HEK293 (cell line): ENCODE data around the gene SAMD4B.
A peak's percentile ranks its signal among the peaks of the same experiment; 100 is the strongest.

ENCODE experiments used
- GFI1B ChIP-seq: fragments of 450-650 bp; formaldehyde crosslinking; IDR thresholded peaks from 2 replicates; pipeline ENCODE4 v1.5.1; 2016; ENCODE audit warnings: missing biosample characterization, missing genetic modification characterization
- HOXD13 ChIP-seq: sonication (generic); formaldehyde crosslinking; IDR thresholded peaks from 2 replicates; pipeline ENCODE4 v1.8.0; 2022; ENCODE audit warnings: missing genetic modification reagents, borderline replicate concordance
- KLF10 ChIP-seq: fragments of 450-650 bp; IDR thresholded peaks from 2 replicates; pipeline ENCODE4 v1.5.1; 2018; ENCODE audit warnings: missing biosample characterization, mild to moderate bottlenecking, missing genetic modification characterization
- TCF7L2 ChIP-seq: IDR thresholded peaks from 2 replicates; pipeline ENCODE4 v1.6.1; 2011; ENCODE audit warnings: low read depth, mild to moderate bottlenecking, inconsistent platforms, low read length, moderate library complexity, borderline replicate concordance
- YY1 ChIP-seq: fragments of 450-650 bp; formaldehyde crosslinking; IDR thresholded peaks from 2 replicates; pipeline ENCODE4 v1.5.1; 2018; ENCODE audit warnings: missing biosample characterization, missing genetic modification characterization
- ZBTB20 ChIP-seq: fragments of 450-650 bp; formaldehyde crosslinking; IDR thresholded peaks from 2 replicates; pipeline ENCODE4 v1.5.1; 2016; ENCODE audit warnings: missing biosample characterization, missing genetic modification characterization
- ZNF114 ChIP-seq: fragments of 450-650 bp; formaldehyde crosslinking; IDR thresholded peaks from 2 replicates; pipeline ENCODE4 v1.5.0; 2017; ENCODE audit warnings: missing biosample characterization, missing genetic modification characterization
- ZNF26 ChIP-seq: fragments of 450-650 bp; formaldehyde crosslinking; IDR thresholded peaks from 2 replicates; pipeline ENCODE4 v1.5.1; 2016; ENCODE audit warnings: missing biosample characterization, missing genetic modification characterization
- ZNF274 ChIP-seq, 2 experiments: fragments of 200-500 bp in 1 of 2; fragments of 450-650 bp in 1 of 2; sonication (Bioruptor generic) in 1 of 2; formaldehyde crosslinking in 1 of 2; IDR thresholded peaks; 2 replicates each; pipeline versions ENCODE4 v1.5.1 to v1.6.1; 2014 to 2016; ENCODE audit warnings: borderline replicate concordance in 1 of 2, inconsistent platforms in 1 of 2, low read length in 1 of 2, missing biosample characterization in 1 of 2, missing genetic modification characterization in 1 of 2
- ZNF423 ChIP-seq: fragments of 450-650 bp; formaldehyde crosslinking; IDR thresholded peaks from 2 replicates; pipeline ENCODE4 v1.5.1; 2016; ENCODE audit warnings: missing biosample characterization, missing genetic modification characterization
- ZNF571 ChIP-seq: fragments of 450-650 bp; formaldehyde crosslinking; IDR thresholded peaks from 2 replicates; pipeline ENCODE4 v1.5.0; 2017; ENCODE audit warnings: missing biosample characterization, missing genetic modification characterization
- TF ChIP-seq, protein P1 (sequence below): fragments of 450-650 bp; formaldehyde crosslinking; IDR thresholded peaks from 2 replicates; pipeline ENCODE4 v1.5.1; 2016; ENCODE audit warnings: missing biosample characterization, missing genetic modification characterization

DNA sequence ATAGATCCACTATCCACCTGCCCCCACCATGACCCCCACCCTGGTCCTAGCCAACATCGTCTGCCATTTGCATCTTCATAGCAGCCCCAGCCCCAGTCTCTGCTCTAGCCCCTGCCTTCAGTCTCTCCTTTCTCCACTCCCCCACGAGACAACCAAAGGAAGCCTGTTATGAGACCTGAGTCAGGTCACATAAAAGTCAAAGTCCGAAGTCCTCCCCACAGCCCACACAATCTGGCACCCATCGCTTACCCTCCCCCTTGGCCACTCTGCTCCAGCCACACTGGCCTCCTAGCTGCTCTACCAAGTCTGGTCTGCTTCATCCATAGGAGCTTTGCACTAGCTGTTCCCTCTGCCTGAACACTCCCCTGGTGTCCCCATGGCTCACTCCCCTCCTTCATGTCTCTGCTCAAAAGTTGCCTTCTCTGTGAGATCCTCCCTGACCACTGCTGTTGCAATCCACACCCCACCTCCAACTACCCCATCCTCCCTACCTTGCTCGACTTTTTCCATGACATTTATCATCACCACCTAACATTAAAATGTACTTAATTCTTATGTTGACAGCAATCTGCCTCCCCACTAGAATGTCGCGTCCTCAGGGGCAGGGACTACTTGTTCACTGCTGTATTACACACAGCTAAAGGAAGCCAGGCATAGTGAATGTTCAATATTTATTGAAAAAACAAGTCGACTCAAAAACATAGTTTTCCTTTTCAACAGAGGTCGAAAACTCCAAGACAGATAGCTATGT, 69.0 kb downstream of the SAMD4B start:
- TF ChIP-seq, protein P1, sequence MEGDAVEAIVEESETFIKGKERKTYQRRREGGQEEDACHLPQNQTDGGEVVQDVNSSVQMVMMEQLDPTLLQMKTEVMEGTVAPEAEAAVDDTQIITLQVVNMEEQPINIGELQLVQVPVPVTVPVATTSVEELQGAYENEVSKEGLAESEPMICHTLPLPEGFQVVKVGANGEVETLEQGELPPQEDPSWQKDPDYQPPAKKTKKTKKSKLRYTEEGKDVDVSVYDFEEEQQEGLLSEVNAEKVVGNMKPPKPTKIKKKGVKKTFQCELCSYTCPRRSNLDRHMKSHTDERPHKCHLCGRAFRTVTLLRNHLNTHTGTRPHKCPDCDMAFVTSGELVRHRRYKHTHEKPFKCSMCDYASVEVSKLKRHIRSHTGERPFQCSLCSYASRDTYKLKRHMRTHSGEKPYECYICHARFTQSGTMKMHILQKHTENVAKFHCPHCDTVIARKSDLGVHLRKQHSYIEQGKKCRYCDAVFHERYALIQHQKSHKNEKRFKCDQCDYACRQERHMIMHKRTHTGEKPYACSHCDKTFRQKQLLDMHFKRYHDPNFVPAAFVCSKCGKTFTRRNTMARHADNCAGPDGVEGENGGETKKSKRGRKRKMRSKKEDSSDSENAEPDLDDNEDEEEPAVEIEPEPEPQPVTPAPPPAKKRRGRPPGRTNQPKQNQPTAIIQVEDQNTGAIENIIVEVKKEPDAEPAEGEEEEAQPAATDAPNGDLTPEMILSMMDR (tag by site-specific recombination), result 0 out of 2 replicates have a peak, but pooled peaks have one; percentile 6
- TF ChIP-seq ZNF571 (tag by site-specific recombination) (no peak; the same call in 1 of the 2 replicates), YY1 (tag by site-specific recombination) (no peak), ZNF26 (tag by site-specific recombination) (no peak), KLF10 (tag by site-specific recombination) (no peak), HOXD13 (CRISPR knock-in tag) (no peak), ZNF274 (IDR thresholded peaks at IDR 0.05; ENCODE audit: low read length) (no peak), ZNF274 (tag by site-specific recombination; IDR thresholded peaks at IDR 0.05; ENCODE audit: borderline replicate concordance) (no peak), TCF7L2 (no peak), ZBTB20 (tag by site-specific recombination) (0 out of 2 replicates have a peak, but pooled peaks have one; percentile 92), ZNF114 (tag by site-specific recombination) (no peak), ZNF423 (tag by site-specific recombination) (no peak), GFI1B (tag by site-specific recombination) (no peak)
